Measurements from ENCODE around the gene THAP3. TPM values are rescaled to one million over a fixed set of nuclear protein-coding genes. Genes with fewer than 3 reads are reported as not detected.

The THAP3 gene
- total and polyA plus RNA-seq, 2 donors (not counting 1 experiment from before 2014, with no cell fraction given), result 20.2 to 30.4 TPM

DNA sequence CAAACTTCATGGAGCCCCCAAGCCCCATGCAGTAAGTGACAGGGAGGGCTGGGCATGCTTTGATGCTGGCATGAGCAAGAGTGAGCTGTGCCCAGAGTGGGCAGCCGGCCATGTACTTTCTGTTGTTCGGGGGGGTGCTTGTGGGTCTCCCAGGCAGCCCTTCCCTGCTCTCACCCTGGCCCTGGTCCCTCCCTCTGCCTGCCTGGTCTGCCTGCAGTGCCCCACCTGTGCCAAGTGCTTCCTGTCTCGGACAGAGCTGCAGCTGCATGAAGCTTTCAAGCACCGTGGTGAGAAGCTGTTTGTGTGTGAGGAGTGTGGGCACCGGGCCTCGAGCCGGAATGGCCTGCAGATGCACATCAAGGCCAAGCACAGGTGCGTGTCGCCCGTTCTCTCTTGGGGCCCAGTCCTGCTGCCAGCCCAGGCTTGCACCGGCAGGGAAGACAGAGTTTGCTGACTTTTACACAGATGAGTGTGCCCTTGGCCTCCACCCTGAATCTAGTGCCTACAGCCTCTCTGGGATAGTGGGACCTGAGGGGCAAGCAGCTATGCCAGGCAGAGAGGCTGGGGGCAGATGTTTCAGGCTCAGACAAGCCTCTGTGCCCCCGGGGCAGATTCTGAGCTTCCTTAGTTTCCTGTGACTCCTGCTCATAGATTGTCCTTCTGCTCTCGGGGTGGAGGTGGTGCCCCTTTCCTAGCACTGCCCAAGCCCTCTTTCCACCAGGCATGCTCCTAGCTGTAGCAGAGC lies 37.2 kb upstream of the THAP3 start:
- peaks cover 22% of the 10 kb centered on the region for H3K79me2 ChIP-seq (ENCODE audit: control insufficient read depth, insufficient read depth, low read length)
- Mint-ChIP-seq H3K27ac (no peak overlapping the region), H3K27me3 (no peaks in the 10 kb centered on the region), H3K4me1 (peaks cover 10% of the 10 kb centered on the region), H3K9me3 (ENCODE audit: insufficient read depth) (no peaks in the 10 kb centered on the region), H3K4me3 (no peak overlapping the region)
- H3K9ac ChIP-seq (ENCODE audit: low read length), result no peak overlapping the region
- no peaks in the 10 kb centered on the region for H3K9me3 ChIP-seq (ENCODE audit: control extremely low read depth in 1 of 3, control insufficient read depth in 2 of 3, insufficient read depth in 1 of 3, low read length in 2 of 3)
- H2AFZ ChIP-seq (ENCODE audit: insufficient read depth, low read depth, low read length, poor library complexity, severe bottlenecking), result no peak overlapping the region
- 21% methylated on average over 13 of the region's 13 CpGs for WGBS (ENCODE audit: insufficient coverage)
- peaks cover 57% of the 10 kb centered on the region for H4K20me1 ChIP-seq (ENCODE audit: control insufficient read depth, insufficient read depth, low read length, poor library complexity, severe bottlenecking)
- ATAC-seq (ENCODE audit: low read depth), result no peak
- H3K4me2 ChIP-seq (replicated peaks; ENCODE audit: low read depth, low read length, poor library complexity, severe bottlenecking), result no peak overlapping the region
- no peak for DNase-seq
- no peak overlapping the region for H3K27ac ChIP-seq (ENCODE audit: low read length in 2 of 2)
- H3K27me3 ChIP-seq (replicated peaks in 1 of 4; ENCODE audit: control extremely low read depth in 1 of 4, control insufficient read depth in 3 of 4, insufficient read depth in 4 of 4, low read length in 3 of 4), result no peaks in the 10 kb centered on the region
- ChIA-PET CTCF (no interaction called here), POLR2A (interaction anchor here (0.6 kb wide), 1 partner anchor 65 kb away, joined by 8 read pairs; no protein-coding TSS in a partner anchor)
- H3K4me1 ChIP-seq (ENCODE audit: control insufficient read depth in 2 of 2, insufficient read depth in 2 of 2, low read length in 2 of 2), result peaks cover 0 to 21% of the 10 kb centered on the region in 2 donors
- H3K36me3 ChIP-seq (replicated peaks in 1 of 2; ENCODE audit: control extremely low read depth in 1 of 2, control insufficient read depth in 1 of 2, extremely low read depth in 1 of 2, insufficient read depth in 2 of 2, low read length in 1 of 2), result peaks cover 0 to 38% of the 10 kb centered on the region in 2 experiments
- TF ChIP-seq, protein P1, sequence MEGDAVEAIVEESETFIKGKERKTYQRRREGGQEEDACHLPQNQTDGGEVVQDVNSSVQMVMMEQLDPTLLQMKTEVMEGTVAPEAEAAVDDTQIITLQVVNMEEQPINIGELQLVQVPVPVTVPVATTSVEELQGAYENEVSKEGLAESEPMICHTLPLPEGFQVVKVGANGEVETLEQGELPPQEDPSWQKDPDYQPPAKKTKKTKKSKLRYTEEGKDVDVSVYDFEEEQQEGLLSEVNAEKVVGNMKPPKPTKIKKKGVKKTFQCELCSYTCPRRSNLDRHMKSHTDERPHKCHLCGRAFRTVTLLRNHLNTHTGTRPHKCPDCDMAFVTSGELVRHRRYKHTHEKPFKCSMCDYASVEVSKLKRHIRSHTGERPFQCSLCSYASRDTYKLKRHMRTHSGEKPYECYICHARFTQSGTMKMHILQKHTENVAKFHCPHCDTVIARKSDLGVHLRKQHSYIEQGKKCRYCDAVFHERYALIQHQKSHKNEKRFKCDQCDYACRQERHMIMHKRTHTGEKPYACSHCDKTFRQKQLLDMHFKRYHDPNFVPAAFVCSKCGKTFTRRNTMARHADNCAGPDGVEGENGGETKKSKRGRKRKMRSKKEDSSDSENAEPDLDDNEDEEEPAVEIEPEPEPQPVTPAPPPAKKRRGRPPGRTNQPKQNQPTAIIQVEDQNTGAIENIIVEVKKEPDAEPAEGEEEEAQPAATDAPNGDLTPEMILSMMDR (IDR thresholded peaks at IDR 0.05), result no peak
- no peak for TF ChIP-seq EZH2 (IDR thresholded peaks at IDR 0.05; ENCODE audit: borderline replicate concordance, insufficient read depth, low read depth, low read length, poor library complexity, severe bottlenecking)
- intact Hi-C loops (cut with micrococcal nuclease), result no loop called here
- no peak overlapping the region for H3K4me3 ChIP-seq (ENCODE audit: control extremely low read depth in 1 of 5, extremely low read depth in 1 of 5, insufficient read depth in 1 of 5, low read depth in 2 of 5, low read length in 4 of 5)

DNA sequence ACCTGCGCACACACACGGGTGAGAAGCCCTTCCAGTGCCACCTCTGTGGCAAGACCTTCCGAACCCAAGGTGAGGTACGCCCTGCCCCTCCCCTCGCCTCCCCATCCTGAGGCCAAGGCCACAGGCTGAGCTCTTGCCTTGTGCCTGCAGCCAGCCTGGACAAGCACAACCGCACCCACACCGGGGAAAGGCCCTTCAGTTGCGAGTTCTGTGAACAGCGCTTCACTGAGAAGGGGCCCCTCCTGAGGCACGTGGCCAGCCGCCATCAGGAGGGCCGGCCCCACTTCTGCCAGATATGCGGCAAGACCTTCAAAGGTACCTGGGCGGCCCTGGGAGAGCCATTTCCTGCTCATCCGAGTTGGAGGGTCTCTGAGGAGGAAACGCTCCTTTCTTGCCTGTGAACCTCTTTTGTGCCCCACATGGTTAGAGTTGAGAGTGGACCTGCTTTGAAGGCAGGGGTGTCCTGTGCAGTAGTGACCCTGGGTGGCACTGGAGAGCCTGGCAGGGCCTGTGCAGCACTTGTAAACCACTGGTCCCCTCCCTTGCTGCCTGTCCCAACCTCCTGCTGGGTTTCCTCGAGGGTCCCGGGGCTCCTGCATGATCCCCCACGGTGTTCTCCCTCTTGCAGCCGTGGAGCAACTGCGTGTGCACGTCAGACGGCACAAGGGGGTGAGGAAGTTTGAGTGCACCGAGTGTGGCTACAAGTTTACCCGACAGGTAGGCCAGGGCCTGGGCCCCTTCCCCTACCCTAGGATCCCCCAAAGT lies 36.4 kb upstream of the THAP3 start:
- ChIA-PET POLR2A (no interaction called here), CTCF (no interaction called here)
- peaks cover 0 to 18% of the 10 kb centered on the region in 2 donors for H3K4me1 ChIP-seq (ENCODE audit: control insufficient read depth in 2 of 2, insufficient read depth in 2 of 2, low read length in 2 of 2)
- no peaks in the 10 kb centered on the region for H3K27me3 ChIP-seq (replicated peaks in 1 of 4; ENCODE audit: control extremely low read depth in 1 of 4, control insufficient read depth in 3 of 4, insufficient read depth in 4 of 4, low read length in 3 of 4)
- ATAC-seq (ENCODE audit: low read depth) (no peak), DNase-seq (no peak)
- Mint-ChIP-seq H3K27me3 (no peaks in the 10 kb centered on the region), H3K4me1 (peaks cover 8% of the 10 kb centered on the region), H3K27ac (no peak overlapping the region), H3K4me3 (no peak overlapping the region), H3K9me3 (ENCODE audit: insufficient read depth) (no peaks in the 10 kb centered on the region)
- intact Hi-C loops (cut with micrococcal nuclease), result no loop called here
- no peak overlapping the region for H3K4me3 ChIP-seq (ENCODE audit: control extremely low read depth in 1 of 5, extremely low read depth in 1 of 5, insufficient read depth in 1 of 5, low read depth in 2 of 5, low read length in 4 of 5)
- H3K4me2 ChIP-seq (replicated peaks; ENCODE audit: low read depth, low read length, poor library complexity, severe bottlenecking), result no peak overlapping the region
- H3K27ac ChIP-seq (ENCODE audit: low read length in 2 of 2), result no peak overlapping the region
- H3K9me3 ChIP-seq (ENCODE audit: control extremely low read depth in 1 of 3, control insufficient read depth in 2 of 3, insufficient read depth in 1 of 3, low read length in 2 of 3), result no peaks in the 10 kb centered on the region
- no peak overlapping the region for H2AFZ ChIP-seq (ENCODE audit: insufficient read depth, low read depth, low read length, poor library complexity, severe bottlenecking)
- 91% methylated on average over 24 of the region's 25 CpGs for WGBS (ENCODE audit: insufficient coverage)
- H4K20me1 ChIP-seq (ENCODE audit: control insufficient read depth, insufficient read depth, low read length, poor library complexity, severe bottlenecking), result peaks cover 62% of the 10 kb centered on the region
- peaks cover 0 to 44% of the 10 kb centered on the region in 2 experiments for H3K36me3 ChIP-seq (replicated peaks in 1 of 2; ENCODE audit: control extremely low read depth in 1 of 2, control insufficient read depth in 1 of 2, extremely low read depth in 1 of 2, insufficient read depth in 2 of 2, low read length in 1 of 2)
- peaks cover 19% of the 10 kb centered on the region for H3K79me2 ChIP-seq (ENCODE audit: control insufficient read depth, insufficient read depth, low read length)
- H3K9ac ChIP-seq (ENCODE audit: low read length), result no peak overlapping the region
- no peak for TF ChIP-seq EZH2 (IDR thresholded peaks at IDR 0.05; ENCODE audit: borderline replicate concordance, insufficient read depth, low read depth, low read length, poor library complexity, severe bottlenecking)
- TF ChIP-seq, protein P1 (IDR thresholded peaks at IDR 0.05), result no peak
